ENCODE measurements around the gene IWS1.
"Not testable (repeated sequence)": the region's sequence is repeated elsewhere in the genome, so short reads cannot be mapped to it uniquely, and the experiment has no call there.

Gene IWS1

DNA sequence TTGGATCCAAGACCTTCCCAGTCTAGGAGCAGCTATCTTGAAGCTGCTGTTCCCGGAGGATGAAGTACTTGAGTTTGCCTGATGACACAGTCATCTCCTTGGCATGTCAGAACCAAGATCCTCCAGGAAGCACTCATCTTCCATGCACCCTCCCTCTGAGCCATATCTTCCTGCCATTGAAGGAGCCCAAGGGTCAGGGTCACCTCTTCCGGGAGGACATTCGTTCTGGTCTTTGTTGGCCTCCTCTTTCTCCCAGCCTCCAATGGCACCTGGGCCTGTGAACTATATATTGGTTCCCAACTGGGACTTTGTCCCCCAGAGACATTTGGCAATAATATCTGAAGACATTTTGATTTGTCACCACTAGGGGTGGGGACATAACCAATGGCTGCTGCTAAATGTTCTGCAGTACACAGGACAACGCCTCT lies 4.9 kb upstream of the IWS1 start:
- Histone ChIP-seq H3K9ac (ENCODE audit: low read length) (no peak overlapping the region), H3K4me2 (ENCODE audit: low read depth, low read length) (no peak overlapping the region), H4K20me1 (ENCODE audit: insufficient read depth, low read length) (no peaks in the 10 kb centered on the region), H2AFZ (ENCODE audit: low read length) (no peak overlapping the region), H3K4me3 (ENCODE audit: low read length) (no peak overlapping the region), H3K79me2 (ENCODE audit: low read length) (peaks cover 1% of the 10 kb centered on the region), H3K36me3 (replicated peaks; ENCODE audit: insufficient read depth, low read length) (no peaks in the 10 kb centered on the region), H3F3A (ENCODE audit: insufficient read depth, low read length) (peaks cover 14% of the 10 kb centered on the region), H3K9me2 (replicated peaks; ENCODE audit: insufficient read depth, low read length) (no peaks in the 10 kb centered on the region), H3K27ac (ENCODE audit: low read length) (no peak overlapping the region), H3K27me3 (replicated peaks; ENCODE audit: insufficient read depth, low read length) (peaks cover 18% of the 10 kb centered on the region), H3K4me1 (ENCODE audit: low read length) (peaks cover 8% of the 10 kb centered on the region), H3K9me3 (replicated peaks; ENCODE audit: insufficient read depth, low read length) (no peaks in the 10 kb centered on the region)
- no peak for TF ChIP-seq EZH2phosphoT487 (IDR thresholded peaks at IDR 0.05; ENCODE audit: low read length)
- no peak for TF ChIP-seq EZH2 (optimal IDR thresholded peaks at IDR 0.05; ENCODE audit: low read depth, low read length)
- TF ChIP-seq, protein P1, sequence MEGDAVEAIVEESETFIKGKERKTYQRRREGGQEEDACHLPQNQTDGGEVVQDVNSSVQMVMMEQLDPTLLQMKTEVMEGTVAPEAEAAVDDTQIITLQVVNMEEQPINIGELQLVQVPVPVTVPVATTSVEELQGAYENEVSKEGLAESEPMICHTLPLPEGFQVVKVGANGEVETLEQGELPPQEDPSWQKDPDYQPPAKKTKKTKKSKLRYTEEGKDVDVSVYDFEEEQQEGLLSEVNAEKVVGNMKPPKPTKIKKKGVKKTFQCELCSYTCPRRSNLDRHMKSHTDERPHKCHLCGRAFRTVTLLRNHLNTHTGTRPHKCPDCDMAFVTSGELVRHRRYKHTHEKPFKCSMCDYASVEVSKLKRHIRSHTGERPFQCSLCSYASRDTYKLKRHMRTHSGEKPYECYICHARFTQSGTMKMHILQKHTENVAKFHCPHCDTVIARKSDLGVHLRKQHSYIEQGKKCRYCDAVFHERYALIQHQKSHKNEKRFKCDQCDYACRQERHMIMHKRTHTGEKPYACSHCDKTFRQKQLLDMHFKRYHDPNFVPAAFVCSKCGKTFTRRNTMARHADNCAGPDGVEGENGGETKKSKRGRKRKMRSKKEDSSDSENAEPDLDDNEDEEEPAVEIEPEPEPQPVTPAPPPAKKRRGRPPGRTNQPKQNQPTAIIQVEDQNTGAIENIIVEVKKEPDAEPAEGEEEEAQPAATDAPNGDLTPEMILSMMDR (IDR thresholded peaks at IDR 0.05; ENCODE audit: low read length) = no peak
- DNase-seq = no peak

- no peak overlapping the region for H3K4me3 ChIP-seq (ENCODE audit: low read length)
- no peak for DNase-seq
- no peak overlapping the region for H3K27ac ChIP-seq (ENCODE audit: low read length)
- H2AFZ ChIP-seq (ENCODE audit: low read length) = no peak overlapping the region
- H3F3A ChIP-seq (ENCODE audit: insufficient read depth, low read length) = peaks cover 14% of the 10 kb centered on the region
- H3K9ac ChIP-seq (ENCODE audit: low read length) = no peak overlapping the region
- no peaks in the 10 kb centered on the region for H3K9me3 ChIP-seq (replicated peaks; ENCODE audit: insufficient read depth, low read length)
- TF ChIP-seq EZH2 (optimal IDR thresholded peaks at IDR 0.05; ENCODE audit: low read depth, low read length) = no peak
- no peak for TF ChIP-seq EZH2phosphoT487 (IDR thresholded peaks at IDR 0.05; ENCODE audit: low read length)
- TF ChIP-seq, protein P1 (IDR thresholded peaks at IDR 0.05; ENCODE audit: low read length) = no peak
- H3K36me3 ChIP-seq (replicated peaks; ENCODE audit: insufficient read depth, low read length) = no peaks in the 10 kb centered on the region
- peaks cover 8% of the 10 kb centered on the region for H3K79me2 ChIP-seq (ENCODE audit: low read length)
- H4K20me1 ChIP-seq (ENCODE audit: insufficient read depth, low read length) = no peaks in the 10 kb centered on the region
- H3K27me3 ChIP-seq (replicated peaks; ENCODE audit: insufficient read depth, low read length) = peaks cover 18% of the 10 kb centered on the region
- H3K9me2 ChIP-seq (replicated peaks; ENCODE audit: insufficient read depth, low read length) = no peaks in the 10 kb centered on the region
- H3K4me2 ChIP-seq (ENCODE audit: low read depth, low read length) = no peak overlapping the region
- peaks cover 8% of the 10 kb centered on the region for H3K4me1 ChIP-seq (ENCODE audit: low read length)
Observed at GRCh38 chr2:127530245-127531140, 4.2 kb upstream of the IWS1 start.

- not testable (repeated sequence) for H3K9me2 ChIP-seq (replicated peaks; ENCODE audit: insufficient read depth, low read length); H3K36me3 ChIP-seq (replicated peaks; ENCODE audit: insufficient read depth, low read length); H3K27ac ChIP-seq (ENCODE audit: low read length); H3K9me3 ChIP-seq (replicated peaks; ENCODE audit: insufficient read depth, low read length); DNase-seq; H2AFZ ChIP-seq (ENCODE audit: low read length); H3K9ac ChIP-seq (ENCODE audit: low read length); H3K4me3 ChIP-seq (ENCODE audit: low read length); H4K20me1 ChIP-seq (ENCODE audit: insufficient read depth, low read length); H3K4me2 ChIP-seq (ENCODE audit: low read depth, low read length)
- Histone ChIP-seq H3F3A (ENCODE audit: insufficient read depth, low read length) (peaks cover 14% of the 10 kb centered on the region), H3K27me3 (replicated peaks; ENCODE audit: insufficient read depth, low read length) (peaks cover 17% of the 10 kb centered on the region), H3K79me2 (ENCODE audit: low read length) (peaks cover 19% of the 10 kb centered on the region), H3K4me1 (ENCODE audit: low read length) (peaks cover 10% of the 10 kb centered on the region)
Observed at GRCh38 chr2:127529416-127529815, 3.1 kb upstream of the IWS1 start.

- Histone ChIP-seq H3K9me3 (replicated peaks; ENCODE audit: insufficient read depth, low read length) (no peaks in the 10 kb centered on the region), H3F3A (ENCODE audit: insufficient read depth, low read length) (peaks cover 14% of the 10 kb centered on the region), H3K4me3 (ENCODE audit: low read length) (no peak overlapping the region), H3K9me2 (replicated peaks; ENCODE audit: insufficient read depth, low read length) (no peaks in the 10 kb centered on the region), H3K4me1 (ENCODE audit: low read length) (peaks cover 10% of the 10 kb centered on the region), H3K9ac (ENCODE audit: low read length) (no peak overlapping the region), H3K27me3 (replicated peaks; ENCODE audit: insufficient read depth, low read length) (peaks cover 9% of the 10 kb centered on the region), H3K27ac (ENCODE audit: low read length) (no peak overlapping the region), H2AFZ (ENCODE audit: low read length) (no peak overlapping the region), H3K36me3 (replicated peaks; ENCODE audit: insufficient read depth, low read length) (no peaks in the 10 kb centered on the region), H3K4me2 (ENCODE audit: low read depth, low read length) (no peak overlapping the region), H3K79me2 (ENCODE audit: low read length) (peaks cover 28% of the 10 kb centered on the region), H4K20me1 (ENCODE audit: insufficient read depth, low read length) (no peaks in the 10 kb centered on the region)
- TF ChIP-seq EZH2phosphoT487 (IDR thresholded peaks at IDR 0.05; ENCODE audit: low read length) (no peak), EZH2 (optimal IDR thresholded peaks at IDR 0.05; ENCODE audit: low read depth, low read length) (no peak)
- TF ChIP-seq, protein P1 (IDR thresholded peaks at IDR 0.05; ENCODE audit: low read length) = no peak
- no peak for DNase-seq
Observed at GRCh38 chr2:127528487-127528886, 2.2 kb upstream of the IWS1 start.
